GOT3 (cell line): ENCODE data around the gene ST7.
"Not testable (repeated sequence)": the region's sequence is repeated elsewhere in the genome, so short reads cannot be mapped to it uniquely, and the experiment has no call there.

ENCODE experiments used
- DNase-seq: peaks from one replicate; lab custom pipeline; 2025; ENCODE audit warnings: mixed read lengths; lab: John Stamatoyannopoulos, UW

ST7 gene

DNA sequence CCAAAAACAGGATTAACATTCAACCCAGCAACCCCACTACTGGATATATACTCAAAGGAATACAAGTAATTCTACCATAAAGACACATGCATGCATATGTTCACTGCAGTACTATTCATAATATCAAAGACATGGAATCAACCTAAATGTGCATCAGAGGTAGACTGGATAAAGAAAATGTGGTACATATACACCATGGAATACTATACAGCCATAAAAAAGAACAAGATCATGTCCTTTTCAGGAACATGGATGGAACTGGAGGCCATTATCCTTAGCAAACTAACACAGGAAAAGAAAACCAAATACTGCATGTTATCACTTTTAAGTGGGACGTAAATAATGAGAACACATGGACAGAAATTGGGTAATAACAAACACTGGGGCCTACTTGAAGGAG is 77.5 kb downstream of the ST7 start:
- DNase-seq, result not testable (repeated sequence)

DNA sequence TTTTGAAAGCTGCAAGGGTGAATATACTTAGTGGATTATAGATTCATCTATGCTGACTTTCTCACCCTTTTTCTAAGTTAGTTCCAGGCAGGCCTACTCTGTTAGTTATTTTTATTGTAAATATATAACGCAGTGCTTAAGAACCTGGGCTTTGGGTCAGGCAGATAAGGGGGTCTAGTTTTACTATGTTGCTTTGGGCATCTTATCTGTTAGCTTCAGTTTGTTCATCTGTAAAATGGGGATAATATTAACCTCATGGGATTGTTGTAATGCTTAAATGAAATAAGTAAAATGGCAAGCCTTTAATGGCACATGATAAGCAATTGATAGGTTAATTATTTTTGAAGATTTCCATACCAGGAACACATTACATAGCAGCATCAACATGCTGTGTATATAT is 79.5 kb downstream of the ST7 start:
- no peak for DNase-seq

DNA sequence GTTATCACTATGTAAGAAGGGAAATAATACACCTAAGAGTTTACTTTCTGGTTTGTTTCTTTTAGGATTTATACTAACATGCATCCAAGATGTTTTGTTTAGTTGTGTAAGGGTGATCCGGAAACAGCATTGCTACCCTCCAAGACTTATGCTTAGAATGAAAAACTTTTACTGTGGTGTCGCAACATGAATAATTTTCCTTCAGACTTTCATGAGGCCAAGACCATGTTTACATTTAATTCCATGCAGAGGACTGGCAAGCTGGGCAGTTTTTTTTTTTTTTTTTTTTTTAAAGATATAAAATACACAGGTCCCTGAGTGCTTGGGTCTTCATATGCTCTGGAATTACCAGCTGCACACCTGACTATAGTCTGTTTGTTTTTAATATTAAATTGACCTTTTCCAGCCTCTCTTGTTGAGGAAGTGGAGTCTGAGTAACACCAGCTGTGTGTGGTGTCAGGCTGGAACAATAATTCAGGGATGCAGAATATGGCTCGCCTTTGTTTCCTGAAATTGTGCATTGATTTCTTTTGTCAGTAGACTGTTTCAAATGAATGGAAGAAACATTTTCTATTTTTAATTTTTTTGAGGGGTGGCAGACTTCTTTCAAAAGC is 81.7 kb downstream of the ST7 start:
- DNase-seq, result no peak

DNA sequence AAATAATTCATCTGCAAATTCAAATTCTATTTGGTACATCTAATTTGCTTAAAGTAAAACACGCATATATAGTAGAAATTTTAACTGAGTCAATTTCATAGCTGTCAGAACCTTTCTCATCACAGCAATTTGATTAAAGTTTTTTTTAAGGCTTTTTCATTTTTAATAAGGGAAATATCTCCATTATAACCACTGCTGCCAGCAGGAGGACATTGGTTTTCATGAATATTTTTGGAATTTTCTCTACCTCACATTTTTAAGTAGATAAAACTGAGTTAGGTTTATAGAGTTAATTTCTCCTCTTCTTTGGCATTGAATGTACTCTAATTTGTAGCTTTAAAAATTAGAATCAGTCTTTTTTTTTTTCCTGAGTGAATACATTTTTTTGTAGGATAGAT is 82.2 kb downstream of the ST7 start:
- DNase-seq, result no peak

DNA sequence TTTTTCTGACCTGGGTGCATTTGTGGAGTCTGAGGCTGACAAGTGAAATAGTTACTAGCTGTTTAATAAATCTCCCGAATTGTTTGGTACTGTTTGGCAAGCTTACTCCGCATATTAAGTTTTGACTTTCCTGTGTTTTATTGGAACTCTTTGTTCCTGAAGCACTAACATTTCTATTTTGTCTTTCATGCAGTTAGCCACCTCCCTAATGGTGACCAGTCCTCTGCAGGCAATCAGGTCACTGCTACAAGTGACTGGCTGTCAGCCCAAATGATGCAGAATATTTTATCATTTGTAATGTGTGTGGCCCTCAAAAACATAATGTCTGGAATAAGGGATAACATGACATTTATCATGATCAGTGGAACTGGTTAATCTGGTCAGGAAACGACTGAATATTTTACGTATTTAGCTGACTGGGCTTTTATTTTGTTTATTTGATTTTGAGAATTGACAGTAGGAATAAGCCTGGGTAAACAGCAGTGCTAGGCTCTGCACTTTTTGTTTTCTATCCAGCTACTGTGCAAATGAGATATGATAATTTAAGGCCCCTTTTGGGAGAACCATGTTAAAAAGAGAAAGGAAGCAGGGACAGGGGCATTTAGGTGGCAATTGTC is 82.9 kb downstream of the ST7 start:
- DNase-seq, result no peak

DNA sequence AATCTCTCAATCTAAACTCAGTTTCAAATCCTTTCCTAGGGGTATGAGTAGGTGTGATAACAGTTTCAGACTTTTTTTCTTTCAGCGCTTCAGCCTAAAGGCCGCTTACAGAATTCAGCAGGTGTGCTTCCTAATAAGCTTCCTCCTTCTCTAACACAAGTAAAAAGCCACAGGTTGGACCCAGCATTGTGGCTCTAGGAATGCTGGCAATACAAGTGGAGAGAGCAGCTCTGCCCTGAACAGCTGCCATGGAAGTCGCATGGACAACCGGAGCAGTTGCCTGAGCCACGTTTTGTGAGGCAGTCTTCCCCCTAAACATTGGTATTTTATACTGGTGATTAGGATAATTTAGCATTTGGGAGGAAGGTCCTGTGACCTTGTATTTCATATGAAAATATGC is 83.5 kb downstream of the ST7 start:
- no peak for DNase-seq

DNA sequence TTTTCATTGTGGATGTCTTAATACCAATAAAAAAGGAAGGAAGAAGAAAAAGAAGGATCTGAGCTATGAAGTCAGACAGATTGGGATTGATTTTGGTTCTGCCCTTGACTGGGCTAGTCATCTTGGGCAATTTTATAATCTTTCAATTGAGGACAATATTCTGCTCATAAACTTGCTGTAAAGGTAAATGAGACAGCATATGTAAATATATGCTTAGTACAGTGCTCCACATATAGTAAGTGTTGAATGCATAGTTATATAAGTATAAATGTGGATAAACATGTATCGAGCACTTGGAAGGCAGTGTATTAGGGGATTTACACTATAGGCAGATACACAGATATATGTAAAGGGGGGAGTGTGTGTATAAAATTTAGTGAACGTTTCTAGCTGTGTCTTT is 85.1 kb downstream of the ST7 start:
- no peak for DNase-seq

DNA sequence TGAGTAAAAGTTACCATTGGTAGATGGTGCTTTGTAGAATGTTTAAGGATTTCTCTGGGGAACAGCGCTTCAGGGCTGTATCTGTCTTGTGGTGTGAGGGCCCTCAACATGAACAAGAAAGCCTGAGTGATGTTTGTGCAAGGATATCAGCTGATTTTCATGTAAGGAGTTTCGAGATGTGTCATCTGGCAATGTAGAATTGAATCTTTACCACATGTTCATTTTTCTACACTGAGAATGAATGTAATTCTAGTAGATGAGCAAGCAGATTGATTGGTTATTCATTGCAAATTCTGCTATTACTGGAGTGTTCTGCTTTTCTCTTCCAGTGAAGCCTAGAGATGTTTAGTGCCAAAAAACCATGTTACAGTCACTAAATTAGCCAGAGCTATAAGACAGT is 87.7 kb downstream of the ST7 start:
- DNase-seq, result no peak

DNA sequence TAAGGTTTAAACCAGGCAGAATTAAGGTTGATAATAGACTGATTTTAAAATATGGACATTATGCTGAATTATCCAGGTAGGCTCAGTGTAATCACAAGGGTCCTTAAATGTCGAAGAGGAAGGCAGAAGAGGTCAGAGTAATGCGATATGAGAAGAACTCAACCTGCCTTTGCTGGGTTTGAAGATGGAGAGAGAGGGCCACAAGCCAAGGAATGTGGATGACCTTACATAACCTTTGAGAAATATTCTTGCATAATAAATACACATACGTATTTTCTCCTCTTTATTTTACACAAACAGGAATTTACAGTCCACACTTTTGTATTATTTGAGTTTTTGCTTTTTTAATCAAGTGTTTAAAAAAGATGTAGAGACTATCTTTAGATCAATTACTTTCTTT is 88.5 kb downstream of the ST7 start:
- no peak for DNase-seq

DNA sequence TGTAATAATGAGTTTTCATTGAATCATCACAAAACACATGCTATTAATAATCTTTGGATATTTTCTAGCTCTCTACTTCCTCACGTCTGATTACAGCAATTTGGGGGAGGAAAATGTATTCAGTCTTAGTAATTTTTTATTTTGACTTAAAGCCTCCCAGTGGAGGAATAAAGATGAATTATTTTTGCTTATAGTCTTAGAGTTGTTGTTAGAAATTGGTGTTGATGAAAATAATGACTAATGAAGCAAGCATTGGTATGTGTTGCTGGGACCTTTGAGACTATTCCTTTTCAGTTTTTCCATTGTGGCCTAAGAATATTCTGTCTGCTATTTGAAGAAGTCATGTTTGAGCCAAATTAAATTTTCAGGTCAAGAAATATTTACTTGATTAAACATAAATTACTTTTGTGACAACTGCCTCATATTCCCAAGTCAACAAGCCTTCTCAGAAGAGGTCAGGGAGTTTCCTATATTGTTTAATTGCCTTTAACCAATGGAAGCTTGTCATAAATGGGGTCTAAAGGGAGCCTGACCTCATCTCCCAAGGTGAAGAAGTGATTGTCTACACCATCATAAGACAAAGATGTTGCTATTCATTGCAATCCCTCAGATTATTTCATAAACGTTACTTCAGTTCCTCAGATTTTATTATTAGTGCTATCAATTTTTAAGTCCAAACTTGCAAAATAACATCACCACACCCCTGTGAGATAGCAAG is 90.0 kb downstream of the ST7 start:
- DNase-seq, result no peak

DNA sequence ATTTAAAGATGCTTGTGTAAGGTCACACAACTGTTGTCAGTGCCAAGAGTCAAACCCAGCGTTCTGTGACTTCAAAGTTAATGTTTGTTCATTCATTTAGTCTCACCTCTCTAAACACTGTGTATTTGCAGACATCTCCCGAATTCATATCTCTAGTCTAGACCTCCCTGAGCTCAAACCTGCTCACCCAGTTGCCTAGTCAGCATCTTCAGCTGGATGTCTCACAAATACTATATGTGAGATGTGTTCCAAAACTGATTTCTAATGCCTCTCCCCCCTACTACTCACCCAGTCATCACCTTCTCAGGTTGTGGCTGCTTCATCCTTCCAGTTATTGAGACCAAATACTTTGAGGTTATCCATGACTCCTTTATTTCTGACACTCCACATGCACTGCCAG is 91.4 kb downstream of the ST7 start:
- no peak for DNase-seq

DNA sequence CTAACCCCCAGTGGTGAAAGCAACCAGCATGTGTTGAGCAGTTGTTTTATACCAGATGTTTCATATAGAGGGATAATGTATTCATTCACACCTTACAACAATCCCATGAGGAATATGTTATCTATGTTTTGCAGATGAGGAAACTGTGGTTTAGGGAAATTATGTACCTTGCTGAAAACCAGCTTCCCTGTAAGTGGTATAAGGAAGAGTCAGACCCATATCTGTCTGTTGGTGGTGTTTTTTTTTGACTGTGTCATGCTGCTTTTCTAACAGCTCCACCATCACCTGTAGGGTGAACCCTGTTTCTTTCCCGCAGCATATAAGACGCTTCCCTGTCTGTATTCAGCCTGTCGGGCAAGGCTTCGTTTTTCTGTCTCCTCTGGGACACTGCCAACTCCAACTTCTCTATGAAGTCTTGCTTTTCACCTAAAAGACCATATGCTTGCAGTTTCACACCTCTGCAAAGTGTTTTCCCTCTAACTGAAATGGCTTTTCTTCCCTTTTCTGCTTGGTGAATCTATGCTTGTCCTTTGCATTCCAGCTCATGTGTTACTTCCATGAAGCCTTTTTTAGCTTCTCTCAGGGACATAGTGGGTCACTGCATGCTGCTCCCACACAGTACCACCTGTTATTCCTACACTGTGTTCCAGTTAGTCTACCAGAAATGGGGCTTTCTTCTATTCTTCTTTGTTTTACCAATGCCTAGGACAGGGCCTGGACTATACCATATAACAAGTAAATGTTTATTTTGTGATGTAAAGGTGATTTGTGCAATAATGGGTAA is 92.8 kb downstream of the ST7 start:
- no peak for DNase-seq

DNA sequence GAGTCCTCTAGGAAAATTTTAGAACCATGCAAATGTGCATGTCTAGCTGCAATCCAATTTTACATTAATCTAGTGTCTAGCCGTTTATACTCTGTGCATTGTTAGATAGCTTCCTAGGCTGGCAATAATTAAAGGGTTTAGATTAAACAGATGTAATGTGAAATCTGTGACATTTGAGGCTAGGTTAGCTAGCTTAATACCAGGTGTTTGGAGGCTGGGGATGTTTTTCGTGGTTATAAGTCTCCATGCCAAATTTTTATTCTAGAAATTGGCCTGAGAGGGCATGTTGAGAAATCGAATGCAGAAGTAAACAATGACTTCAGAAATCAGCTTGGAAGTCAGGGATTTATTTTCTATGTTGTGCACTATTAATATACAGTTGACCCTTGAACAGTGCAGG is 94.2 kb downstream of the ST7 start:
- no peak for DNase-seq

DNA sequence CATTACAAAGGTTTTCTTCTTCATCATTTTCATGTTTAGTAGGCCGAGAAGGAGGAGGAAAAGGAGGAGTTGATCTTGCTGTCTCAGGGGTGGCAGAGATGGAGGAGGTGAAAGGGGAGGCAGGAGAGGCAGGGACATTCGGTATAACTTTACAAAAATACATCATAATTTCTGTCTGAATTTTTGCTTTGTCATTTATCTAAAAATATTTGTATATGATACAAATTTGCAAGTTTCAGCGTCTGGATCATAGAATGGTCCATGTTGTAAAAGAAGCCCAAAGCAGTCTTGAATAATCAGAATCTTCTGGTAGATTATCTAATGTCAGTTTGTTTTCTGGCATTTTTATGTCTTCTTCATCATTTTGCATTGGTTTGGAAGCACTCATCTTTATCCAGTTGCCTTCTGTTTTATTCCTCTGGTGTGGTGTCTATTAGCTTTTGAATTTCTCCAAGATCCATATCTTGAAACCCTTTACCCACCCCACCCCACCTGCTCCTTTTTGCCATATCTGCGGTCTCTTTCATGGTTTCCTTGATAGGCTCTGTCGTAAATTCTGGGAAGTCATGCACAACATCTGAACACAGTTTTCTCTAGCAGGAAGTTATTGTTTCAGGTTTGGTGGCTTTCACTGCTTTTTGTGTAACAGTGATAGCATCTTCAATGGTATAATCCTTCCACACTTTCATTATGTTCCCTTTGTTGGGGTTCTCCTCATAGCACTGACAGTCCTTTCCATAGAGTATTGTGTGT is 95.0 kb downstream of the ST7 start:
- DNase-seq, result no peak

DNA sequence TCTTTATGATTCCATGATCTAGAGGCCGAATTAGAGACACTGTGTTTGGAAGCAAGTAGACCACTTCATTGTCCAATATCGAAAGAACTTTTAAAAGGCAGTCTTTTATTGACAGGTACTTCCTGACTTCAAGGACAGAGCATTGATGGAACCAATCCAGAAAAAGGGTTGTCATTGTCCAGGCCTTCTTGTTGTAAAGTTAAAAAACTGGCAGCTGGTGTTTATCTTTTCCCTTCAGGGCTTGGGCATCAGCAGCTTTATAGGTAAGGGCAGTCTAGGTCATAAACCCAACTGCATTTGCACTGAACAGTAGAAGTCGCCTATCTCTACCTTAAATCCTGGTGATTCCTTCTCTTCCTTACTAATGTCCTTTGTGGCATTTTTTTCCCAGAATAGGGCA is 95.6 kb downstream of the ST7 start:
- DNase-seq, result no peak

DNA sequence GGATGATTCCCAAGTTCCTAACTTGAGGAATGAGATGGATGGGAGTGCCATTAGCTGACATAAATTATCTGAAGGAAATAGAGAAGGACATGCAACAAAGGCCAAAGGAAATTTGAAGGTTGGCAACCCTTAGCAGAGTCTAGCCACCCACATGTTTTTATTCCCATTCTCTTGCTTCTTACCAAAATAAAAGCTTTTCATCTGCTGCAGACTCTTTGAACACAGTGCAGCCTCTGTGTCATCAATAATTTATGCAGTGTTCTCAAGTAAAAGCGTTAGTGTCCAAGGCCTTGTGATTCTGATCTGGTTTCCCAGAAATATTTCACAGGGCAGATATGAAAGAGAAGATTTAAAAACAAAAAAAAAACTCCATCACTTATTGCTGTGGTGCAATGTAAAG is 98.5 kb downstream of the ST7 start:
- no peak for DNase-seq

DNA sequence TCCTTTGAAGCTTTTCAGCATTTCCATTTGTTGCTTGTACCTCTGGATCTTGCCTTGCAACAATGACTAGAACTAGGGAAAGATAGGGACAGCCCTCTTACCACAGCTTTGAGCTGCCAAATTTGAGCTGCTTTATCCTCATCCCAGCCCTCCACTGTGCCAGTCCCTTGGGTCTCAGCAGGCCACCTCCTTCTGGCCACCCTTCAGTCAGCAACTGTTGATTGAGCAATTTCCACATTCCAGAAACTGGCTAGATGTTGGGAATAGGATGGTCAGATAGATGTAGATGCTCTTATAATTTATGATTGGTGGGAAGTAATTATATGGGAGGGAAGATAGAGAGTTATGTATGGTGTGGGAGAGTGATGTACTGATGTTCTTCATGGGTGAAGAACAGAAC is 100.1 kb downstream of the ST7 start:
- no peak for DNase-seq

DNA sequence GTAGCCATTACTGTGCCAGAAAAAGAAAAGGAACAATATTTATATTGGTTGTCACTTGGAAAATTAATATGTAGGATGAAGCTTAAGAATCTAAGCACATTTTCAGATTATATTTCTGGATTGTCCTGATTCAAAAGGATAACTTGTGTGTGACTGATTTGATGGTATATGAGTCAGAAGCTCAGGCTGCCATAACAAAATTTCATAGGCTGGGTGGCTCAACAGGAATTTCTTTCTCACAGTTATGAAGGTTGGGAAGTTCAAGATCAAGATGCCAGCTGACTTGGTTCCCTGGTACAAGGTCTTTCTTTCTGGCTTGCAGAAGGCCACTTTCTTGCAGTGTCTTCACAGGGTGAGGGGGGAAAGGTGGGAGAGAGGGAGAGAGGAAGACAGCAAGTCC is 108.5 kb downstream of the ST7 start:
- DNase-seq, result no peak

DNA sequence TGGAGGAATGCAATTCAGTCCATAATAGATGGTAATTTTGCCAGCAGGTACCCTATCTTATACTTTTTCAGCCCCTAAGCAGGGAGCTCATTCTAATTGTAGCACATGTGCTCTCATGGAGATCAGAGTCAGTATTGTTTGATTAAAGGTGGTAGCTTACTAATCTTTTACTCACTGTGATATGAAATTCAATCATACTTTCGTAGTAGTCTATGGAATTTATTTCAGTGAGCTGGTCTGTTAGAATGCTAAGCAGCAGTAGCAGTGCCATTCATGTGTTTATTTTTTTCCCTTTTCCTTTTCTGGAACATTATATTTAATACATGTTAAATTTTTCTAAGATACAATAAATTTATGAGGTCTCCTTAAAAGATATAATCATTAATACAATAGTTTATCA is 109.0 kb downstream of the ST7 start:
- DNase-seq, result no peak

DNA sequence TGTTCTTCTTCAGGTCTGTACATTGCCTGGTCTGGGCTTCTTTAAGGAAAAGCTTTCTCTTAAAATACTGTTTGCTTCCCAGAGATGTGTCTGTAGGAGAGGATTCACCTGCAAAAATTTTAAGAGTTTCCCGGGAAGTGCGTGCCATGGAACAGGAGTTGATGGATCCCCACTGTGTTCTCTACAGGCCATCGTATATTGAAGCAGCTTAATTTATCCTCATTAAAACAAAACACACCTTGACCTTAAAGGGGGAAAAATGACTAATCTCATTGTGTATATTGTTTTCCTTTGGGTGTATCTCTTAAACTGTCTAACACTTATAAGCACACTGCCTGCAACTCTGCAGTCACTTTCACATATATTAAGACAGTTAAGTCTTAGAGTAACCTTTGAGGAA is 111.4 kb downstream of the ST7 start:
- DNase-seq, result no peak

DNA sequence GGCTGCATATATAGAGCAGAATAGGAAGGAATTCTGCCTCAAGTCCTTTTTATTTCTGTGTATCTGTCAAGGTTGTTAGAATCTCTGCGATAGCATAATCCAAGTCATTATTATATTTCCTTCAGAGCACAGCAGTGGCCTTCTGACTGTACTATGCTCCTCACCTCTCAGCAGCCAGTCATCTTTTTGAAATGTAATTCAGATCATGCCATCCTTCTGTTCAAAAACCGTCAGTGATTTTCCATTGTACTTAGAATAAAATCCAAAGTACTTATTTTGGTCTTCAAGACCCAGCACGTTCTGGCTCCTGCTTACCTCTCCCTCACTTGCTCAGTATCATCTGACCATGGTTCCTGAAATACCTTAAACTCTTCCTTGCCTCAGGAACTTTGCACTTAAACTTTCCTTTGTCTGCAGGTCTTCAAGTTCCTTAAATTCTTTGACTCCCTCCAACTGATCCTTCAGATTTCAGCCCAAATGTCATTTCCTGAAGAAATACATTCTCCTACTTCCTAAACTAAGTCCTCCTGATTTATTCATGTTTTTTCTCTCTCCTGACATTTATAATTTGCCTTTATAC is 112.4 kb downstream of the ST7 start:
- DNase-seq, result no peak

DNA sequence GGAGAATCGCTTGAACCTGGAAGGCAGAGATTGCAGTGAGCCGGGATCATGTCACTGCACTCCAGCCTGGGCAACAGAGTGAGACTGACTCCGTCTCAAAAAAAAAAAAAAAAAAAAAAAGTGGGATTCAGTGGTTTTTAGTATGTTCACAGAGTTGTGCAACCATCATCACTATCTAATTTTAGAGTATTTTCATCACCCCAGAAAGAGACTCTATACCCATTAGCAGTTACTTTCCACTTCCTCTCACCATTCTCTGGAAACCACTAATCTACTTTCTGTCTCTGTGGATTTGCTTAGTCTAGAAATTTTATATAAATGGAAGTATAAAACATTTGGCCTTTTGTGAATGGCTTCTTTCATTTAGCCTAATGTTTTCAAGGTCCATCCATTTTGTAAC is 113.4 kb downstream of the ST7 start:
- no peak for DNase-seq
